HG03139 (cell line): ENCODE data around the gene CPN1.
"Not testable (repeated sequence)": the region's sequence is repeated elsewhere in the genome, so short reads cannot be mapped to it uniquely, and the experiment has no call there.

ENCODE experiments used
- ATAC-seq: cut with Tn5 transposase; IDR thresholded peaks from one replicate; pipeline ENCODE4 v1.9.1; 2021; ENCODE audit not compliant: unreplicated experiment

The CPN1 gene

GRCh38 chr10:100082276-100082675, 607 bp upstream of the CPN1 start:
- ATAC-seq: not testable (repeated sequence)

GRCh38 chr10:100076750-100077149, 4.9 kb downstream of the CPN1 start:
- ATAC-seq: no peak

- ATAC-seq: no peak
Measured at GRCh38 chr10:100075426-100076220, 6.0 kb downstream of the CPN1 start.

DNA sequence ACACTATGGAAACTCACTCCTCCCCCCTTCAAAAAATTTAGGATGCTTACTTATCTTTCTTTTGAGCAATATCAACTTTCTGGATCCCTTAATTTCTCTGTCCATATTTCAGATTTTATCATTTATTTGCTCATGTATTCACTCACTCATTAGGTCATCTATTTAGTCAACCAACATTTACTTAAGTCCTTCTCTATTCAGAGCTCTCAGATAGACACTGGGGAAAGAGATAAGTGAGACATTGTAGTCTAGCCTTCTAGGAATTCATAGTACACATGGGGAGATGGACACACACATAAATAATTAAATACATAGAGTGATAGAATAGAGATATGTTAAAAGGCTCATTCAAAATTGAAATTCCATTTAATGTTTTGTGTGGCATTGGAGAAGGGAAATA, 9.2 kb downstream of the CPN1 start:
- no peak for ATAC-seq

- ATAC-seq: no peak
Measured at GRCh38 chr10:100071529-100071928, 10.1 kb downstream of the CPN1 start.

DNA sequence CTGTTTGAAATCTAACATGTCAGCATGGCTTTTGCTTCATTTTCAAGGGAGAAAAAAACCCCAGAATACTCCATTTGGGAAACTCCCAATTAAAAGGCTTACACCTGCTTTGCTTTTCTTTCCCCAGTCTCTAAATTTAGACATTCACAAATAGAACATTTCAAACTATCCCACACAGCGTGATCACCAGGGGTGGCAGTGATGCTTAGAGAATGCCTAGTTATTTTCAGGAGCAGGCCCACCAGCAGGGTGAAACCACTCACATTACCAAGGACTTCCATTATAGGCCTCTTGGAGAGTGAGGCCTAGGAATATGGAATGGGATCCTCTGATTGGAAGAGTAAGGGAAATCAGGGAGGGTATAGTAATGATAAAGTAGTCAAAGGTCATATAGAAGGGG, 14.2 kb downstream of the CPN1 start:
- no peak for ATAC-seq

- no peak for ATAC-seq
Measured at GRCh38 chr10:100065084-100065660, 16.5 kb downstream of the CPN1 start.

DNA sequence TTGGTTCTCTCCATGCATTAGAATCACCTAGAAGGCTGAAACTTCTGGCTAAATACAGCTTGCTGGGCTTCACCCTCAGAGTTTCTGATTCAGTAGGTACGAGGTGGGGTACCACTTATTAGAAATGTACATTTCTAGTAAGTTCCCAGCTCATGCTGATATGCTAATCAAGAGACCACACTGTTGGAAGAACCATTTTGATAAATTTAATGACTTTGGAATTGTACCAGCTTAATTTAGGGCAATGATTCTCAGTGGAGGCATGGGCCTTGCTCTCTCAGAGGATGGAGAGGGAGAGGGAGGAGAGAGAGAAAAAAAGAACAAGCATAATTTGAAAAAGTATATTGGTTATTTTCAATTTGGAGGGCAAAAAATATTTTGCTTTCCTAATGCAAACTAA, 20.3 kb downstream of the CPN1 start:
- no peak for ATAC-seq

GRCh38 chr10:100057948-100058347, 23.7 kb downstream of the CPN1 start:
- no peak for ATAC-seq

DNA sequence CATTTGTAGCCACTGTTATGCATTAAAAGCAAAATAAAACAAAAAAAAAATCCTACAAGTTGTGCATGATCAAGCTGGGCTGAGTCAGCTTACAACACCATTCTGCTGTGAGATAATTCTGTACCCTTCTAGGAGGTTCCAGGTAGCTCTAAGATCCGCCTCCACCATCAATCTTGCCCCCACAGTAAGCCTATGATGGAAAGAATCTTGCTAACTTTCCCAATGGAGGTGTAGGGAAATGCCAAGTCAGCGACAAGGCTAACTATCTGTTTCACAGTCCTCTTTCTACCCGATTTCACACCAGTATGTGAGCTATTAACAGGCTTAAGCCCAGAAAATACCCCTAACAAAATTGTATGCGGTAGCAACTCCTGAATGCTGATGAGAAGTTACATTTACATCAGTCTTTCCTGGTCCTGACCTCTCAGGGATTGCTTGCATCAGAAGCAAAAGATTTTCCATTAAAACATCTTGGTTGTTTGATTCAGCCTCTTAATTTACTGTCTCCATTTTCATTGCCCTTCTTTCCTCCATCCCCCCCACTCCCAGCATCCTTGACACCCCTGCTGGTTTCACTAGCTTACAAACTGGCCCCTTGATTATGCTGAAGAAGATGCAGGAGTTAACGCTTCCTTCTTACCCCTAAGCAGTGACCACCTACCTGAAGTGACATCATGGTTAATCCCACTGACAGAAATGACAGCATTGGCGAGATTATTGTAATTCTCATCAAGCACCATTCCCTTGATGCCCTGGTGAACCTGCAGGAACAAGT, 27.8 kb downstream of the CPN1 start:
- ATAC-seq: no peak

GRCh38 chr10:100046021-100046486, 35.6 kb downstream of the CPN1 start:
- no peak for ATAC-seq

DNA sequence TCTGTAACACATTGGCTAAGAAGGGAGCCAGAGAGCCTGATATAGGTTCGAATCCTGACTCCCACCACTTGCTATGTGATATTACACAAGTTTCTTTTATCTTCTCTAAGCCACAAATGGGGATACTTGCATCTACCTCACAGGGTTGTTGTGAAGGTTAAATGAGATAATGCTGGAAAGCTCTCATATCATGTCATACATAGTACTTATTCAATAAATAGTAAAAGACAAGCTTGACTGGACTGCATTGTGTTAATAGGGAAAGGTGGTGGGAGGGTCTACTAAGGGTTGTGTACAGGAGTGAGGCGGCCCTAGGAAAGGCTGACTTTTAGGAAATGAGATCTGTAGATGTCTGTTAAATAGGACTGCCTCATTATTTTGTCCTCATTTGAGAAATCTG, 36.1 kb downstream of the CPN1 start:
- ATAC-seq: no peak

- no peak for ATAC-seq
Measured at GRCh38 chr10:100043796-100044195, 37.9 kb downstream of the CPN1 start.

DNA sequence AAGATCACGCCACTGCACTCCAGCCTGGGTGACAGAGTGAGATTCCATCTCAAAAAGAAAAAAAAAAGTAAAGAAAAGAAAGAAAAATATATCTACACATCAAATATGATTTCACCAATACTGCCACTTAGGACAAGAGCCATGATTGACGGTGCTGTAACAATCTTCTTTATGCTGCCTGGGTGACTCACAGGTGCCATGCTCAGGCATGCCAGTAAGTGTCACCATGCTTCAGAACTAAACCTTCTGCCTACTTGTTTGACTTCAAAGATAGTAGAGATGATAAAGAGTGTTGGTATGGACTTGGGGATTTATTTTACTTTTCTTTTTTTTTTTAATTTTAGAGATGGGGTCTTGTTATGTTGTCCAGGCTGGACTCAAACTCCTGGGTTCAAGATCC, 38.3 kb downstream of the CPN1 start:
- no peak for ATAC-seq

GRCh38 chr10:100041306-100042002, 40.2 kb downstream of the CPN1 start:
- no peak for ATAC-seq

- no peak for ATAC-seq
Measured at GRCh38 chr10:100038561-100039071, 43.1 kb downstream of the CPN1 start.

GRCh38 chr10:100037758-100038315, 43.8 kb downstream of the CPN1 start:
- no peak for ATAC-seq

- no peak for ATAC-seq
Measured at GRCh38 chr10:100036850-100037249, 44.8 kb downstream of the CPN1 start.

- ATAC-seq: no peak
Measured at GRCh38 chr10:100033766-100034418, 47.8 kb downstream of the CPN1 start.

GRCh38 chr10:100027416-100027815, 54.3 kb downstream of the CPN1 start:
- no peak for ATAC-seq
